GM18498 (cell line): ENCODE data around the gene CDH4.
"Not testable (repeated sequence)": the region's sequence is repeated elsewhere in the genome, so short reads cannot be mapped to it uniquely, and the experiment has no call there.

Experiments
- ATAC-seq: cut with Tn5 transposase; IDR thresholded peaks from one replicate; pipeline ENCODE4 v1.9.1; 2021; ENCODE audit warnings: mild to moderate bottlenecking, moderate library complexity; ENCODE audit not compliant: unreplicated experiment

CDH4 gene

DNA sequence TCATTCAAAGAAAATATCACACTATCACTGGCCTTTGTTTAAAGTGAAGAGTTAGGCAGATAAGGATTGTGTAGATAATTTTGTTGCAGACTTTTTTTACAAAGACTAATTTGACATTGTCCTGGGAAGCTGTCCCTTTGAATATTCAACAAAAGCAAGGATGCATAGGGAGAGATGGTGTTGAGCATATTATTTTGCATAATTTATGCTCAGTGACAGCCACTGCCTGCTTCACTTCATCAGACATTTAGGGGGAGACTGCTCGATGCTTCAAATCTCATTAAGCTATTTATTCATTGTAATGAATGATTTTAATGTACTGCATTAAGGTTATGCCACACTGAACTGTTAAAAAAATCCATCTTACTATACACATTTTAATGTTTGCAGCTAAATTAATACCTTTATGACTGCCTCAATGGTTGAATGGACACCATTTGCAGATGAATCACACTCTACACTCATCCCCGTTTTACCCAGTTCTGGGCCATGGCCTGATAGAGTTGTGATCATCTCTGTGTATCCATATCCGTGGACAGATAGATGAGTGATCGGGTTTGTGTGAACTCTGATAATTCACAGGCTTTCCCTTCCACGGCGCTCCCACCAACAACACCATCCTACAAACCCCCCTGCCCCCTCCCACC, 128.0 kb downstream of the CDH4 start:
- no peak for ATAC-seq

DNA sequence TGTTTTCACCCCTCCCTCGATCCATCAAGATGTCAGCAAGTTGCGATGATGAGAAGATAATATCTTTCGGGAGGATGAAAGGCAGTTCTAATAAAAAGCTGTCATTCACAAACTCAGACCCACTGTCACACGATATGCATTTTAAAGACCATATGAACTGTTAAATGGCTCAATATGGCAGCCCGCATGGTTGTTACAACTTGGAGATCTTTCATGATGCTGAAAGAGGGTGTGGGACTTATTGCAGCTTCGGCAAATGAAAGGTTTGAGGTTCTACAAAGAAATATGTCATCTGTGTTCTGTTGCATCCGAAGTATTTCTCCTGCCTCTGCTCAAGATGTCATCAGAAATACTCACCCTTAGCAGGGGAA, 128.5 kb downstream of the CDH4 start:
- ATAC-seq = no peak

- ATAC-seq = no peak
Observed at GRCh38 chr20:61382194-61382593, 130.1 kb downstream of the CDH4 start.

- ATAC-seq = no peak
Observed at GRCh38 chr20:61385296-61385695, 133.2 kb downstream of the CDH4 start.

GRCh38 chr20:61385731-61386130, 133.7 kb downstream of the CDH4 start:
- ATAC-seq = no peak

DNA sequence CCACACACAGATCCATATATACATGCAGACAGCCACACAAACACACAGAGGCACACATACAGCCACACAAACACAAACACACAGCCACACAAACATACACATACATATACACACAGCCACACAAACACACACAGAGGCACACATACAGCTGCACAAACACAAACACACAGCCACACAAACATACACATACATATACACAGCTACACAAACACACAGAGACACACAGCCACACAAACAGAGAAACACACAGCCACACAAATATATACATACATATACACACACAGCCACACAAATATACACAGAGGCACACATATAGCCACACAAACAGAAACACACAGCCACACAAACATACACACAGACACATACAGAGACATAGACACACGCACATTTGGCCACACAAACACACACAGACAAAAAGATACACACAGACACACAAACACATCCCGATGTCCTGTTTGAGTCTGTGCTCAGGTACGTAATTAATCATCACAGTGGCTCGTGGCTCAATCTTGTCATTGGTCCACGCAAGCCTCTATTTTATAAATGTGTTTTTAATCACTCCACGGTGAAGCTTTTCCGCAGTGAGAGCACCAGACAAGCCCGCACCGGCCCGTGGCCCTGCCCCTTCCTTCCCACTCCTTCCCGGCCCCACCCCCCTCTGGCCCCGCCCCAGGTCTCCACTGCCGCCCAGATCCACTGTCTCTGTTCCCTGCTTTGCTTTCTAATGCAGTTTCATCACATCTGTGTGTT, 135.3 kb downstream of the CDH4 start:
- no peak for ATAC-seq

- no peak for ATAC-seq
Observed at GRCh38 chr20:61387954-61388348, 135.9 kb downstream of the CDH4 start.

- no peak for ATAC-seq
Observed at GRCh38 chr20:61389077-61389476, 137.0 kb downstream of the CDH4 start.

- no peak for ATAC-seq
Observed at GRCh38 chr20:61391185-61391584, 139.1 kb downstream of the CDH4 start.

DNA sequence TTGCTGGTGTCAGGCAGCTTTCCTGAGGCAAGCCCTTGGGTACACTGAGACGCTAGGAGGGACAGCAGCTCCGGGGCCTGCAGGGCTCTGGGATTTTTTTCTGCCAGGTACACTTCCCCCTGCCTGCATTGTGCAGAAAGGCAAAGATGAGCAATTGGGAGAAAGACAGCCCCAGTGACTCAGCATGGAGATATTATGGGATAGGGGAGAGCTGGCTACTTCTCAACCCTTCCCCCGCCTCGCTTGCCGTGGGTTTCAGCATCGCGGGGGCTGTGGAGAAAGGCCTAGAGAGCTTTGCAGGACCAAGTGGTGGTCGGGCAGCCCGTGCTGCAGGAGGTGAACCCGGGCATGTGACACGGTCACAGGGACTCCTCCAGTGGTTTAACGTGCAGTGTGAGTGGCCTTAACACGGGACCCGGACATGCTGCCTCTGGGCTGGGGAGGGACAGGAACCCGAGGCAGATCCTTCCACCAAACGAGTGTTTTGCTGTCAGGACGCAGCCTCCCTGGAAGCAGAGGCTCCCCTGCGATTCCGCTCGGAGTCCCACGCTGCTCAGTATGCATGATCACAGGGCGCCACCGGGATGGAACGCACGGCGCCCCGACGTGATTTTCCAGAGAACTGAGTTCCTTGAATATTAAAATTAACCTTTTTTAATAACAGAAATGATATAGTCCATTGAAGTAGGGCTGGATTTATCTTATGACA, 139.9 kb downstream of the CDH4 start:
- no peak for ATAC-seq

DNA sequence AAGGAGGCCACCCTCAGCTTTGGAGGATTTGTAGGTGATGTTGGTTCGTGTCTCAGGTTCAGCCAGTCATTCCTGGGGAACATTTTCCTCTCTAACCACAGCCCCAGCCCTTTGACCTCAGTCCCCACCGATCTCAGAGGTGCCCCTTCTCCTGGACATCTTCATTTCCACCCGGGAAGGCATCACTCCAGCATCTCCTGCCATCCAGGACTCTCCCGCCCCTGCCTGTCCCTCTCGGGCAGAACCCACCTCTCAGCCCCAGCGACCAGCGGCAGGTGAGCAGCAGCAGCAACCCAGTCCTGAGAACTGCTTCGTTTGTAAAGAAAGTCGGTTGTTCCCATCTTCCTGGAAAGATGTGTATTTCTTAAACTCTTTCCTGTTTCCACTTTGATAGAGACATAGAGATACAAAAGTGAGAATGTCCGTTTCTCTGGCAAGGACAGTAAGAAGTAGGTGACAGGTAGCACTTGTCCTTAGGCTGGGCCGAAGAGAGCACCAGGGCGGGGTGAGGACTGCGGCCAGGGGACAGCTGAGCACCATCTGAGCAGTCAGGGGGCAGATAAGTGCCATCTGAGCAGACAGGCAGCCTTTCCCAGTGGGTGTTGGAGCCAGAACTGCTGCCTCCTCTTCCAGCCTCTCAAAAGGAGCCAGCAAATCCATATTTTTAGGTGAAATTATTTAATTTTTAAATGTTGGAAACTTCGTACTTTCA, 142.2 kb downstream of the CDH4 start:
- no peak for ATAC-seq

DNA sequence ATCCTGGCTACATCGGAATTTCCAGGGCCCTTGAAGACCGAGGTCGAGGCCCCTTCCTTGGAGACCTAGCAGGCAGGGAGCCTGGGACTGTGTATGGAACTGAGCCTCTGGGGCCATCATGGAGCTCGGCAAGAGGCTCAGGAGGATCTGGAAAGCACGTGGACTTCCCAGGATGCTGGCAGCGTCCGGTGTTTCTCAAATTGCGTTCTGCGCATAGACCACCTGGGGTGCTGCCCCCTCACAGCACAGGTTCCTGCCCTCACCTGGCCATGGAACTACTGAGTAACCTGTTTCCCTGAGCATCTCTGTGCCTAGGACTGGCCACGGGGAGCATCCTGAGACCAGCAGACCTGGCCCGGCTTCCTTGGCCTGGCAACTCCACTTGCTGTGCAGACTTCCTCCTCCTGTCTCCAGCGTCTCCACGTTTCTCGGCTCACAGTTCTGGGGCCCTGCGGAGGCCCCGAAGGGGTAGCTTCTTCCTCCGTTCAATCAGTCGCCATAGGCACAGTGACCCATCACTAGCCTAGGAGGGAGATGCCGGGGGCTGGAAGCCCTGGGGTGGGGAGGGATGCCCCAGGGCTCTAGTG, 144.3 kb downstream of the CDH4 start:
- no peak for ATAC-seq

DNA sequence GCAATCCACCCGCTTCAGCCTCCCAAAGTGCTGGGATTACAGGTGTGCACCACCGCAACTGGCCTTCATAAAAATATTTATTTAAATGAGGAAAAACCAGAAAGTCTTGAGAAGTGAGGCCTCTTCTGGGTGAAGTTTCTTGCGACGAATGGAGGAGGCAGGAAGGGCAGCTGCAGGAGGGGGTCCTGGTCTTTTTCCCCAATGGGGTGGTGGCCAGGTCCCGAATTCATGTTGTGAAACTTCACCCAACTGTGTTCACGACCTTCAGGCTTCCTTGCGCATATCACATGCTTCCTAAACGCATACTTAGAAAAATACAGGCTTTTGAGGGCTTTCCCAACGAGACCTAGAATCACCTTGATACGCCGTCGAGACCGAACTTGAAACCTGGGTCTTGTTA, 145.1 kb downstream of the CDH4 start:
- no peak for ATAC-seq

- ATAC-seq = no peak
Observed at GRCh38 chr20:61397790-61398189, 145.7 kb downstream of the CDH4 start.

GRCh38 chr20:61399433-61399832, 147.4 kb downstream of the CDH4 start:
- no peak for ATAC-seq

DNA sequence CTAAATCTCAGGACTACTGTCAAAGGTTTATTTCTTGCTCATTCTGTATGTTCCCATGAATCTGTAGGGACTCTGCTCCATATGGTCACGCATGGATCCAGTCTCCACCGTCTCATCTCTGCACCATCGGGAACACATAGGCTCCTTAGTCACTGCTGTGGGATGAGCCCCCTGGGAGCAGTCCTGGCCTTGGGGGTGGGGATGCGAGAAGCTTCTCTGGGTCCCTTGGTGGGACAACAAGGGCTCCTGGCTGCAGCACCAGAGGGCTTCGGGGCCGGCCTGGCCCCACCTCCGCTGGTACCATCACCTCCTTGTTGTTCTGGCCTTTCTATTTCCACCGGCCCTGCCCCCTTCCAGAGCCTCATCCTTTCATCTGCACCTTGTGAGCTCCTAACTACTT, 148.4 kb downstream of the CDH4 start:
- ATAC-seq = no peak

DNA sequence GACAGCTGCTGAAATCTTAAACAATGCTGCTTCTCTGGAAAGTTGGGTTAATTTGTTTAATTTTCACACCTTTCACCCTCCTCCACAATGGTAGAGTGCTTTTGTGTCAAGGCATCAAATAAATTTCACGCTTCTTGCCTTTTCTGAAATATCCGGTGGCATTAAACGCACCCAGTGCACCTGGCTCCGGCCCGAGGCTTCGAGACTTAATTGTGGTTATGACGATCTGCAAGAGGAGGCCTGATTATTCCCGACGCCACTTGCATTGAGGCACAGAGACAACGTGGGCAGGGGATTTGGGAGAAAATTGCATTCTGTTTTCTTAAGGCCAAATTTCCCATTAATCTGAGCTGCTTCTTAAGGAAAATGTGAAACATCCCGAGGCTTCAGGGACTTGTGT, 152.2 kb downstream of the CDH4 start:
- ATAC-seq = no peak

GRCh38 chr20:61405007-61405406, 152.9 kb downstream of the CDH4 start:
- ATAC-seq = no peak

DNA sequence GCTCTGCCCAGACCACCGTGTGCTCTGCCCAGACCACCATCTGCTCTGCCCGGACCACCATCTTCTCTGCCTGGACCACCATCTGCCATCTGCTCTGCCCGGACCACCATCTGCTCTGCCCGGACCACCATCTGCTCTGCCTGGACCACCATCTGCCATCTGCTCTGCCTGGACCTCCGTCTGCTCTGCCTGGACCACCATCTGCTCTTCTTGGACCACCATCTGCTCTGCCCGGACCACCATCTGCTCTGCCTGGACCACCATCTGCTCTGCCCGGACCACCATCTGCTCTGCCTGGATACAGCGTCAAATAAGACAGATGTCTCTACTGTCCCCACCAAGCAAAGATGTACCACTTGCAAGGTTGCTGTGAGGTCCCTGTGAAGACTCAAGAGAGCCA, 154.7 kb downstream of the CDH4 start:
- not testable (repeated sequence) for ATAC-seq

- no peak for ATAC-seq
Observed at GRCh38 chr20:61407561-61407960, 155.5 kb downstream of the CDH4 start.
